ENCODE measurements around the gene SNX5. TPM values are rescaled to one million over a fixed set of nuclear protein-coding genes. Genes with fewer than 3 reads are reported as not detected.

Gene SNX5
- 10 to 100 TPM; 48.3 to 84.8 TPM for total RNA-seq

GRCh38 chr20:17968366-17969277 is at the start of gene SNX5, which contains the start of gene MGME1:
TSS of gene SNX5 (minus strand) at chr20:17968794. CDS start at chr20:17968425, 369 bp downstream.
TSS of gene MGME1 (plus strand) at chr20:17969018. CDS start at chr20:17969860, 842 bp downstream.
- no peaks in the 10 kb centered on the region for H3K36me3 ChIP-seq
- no peaks in the 10 kb centered on the region for H3K9me3 ChIP-seq
- intact Hi-C loops (cut with DNase I): no loop called here
- H3K4me1 ChIP-seq (replicated peaks): no peaks in the 10 kb centered on the region
- TF ChIP-seq, protein P1, sequence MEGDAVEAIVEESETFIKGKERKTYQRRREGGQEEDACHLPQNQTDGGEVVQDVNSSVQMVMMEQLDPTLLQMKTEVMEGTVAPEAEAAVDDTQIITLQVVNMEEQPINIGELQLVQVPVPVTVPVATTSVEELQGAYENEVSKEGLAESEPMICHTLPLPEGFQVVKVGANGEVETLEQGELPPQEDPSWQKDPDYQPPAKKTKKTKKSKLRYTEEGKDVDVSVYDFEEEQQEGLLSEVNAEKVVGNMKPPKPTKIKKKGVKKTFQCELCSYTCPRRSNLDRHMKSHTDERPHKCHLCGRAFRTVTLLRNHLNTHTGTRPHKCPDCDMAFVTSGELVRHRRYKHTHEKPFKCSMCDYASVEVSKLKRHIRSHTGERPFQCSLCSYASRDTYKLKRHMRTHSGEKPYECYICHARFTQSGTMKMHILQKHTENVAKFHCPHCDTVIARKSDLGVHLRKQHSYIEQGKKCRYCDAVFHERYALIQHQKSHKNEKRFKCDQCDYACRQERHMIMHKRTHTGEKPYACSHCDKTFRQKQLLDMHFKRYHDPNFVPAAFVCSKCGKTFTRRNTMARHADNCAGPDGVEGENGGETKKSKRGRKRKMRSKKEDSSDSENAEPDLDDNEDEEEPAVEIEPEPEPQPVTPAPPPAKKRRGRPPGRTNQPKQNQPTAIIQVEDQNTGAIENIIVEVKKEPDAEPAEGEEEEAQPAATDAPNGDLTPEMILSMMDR (IDR thresholded peaks at IDR 0.05): peak in 2 of 4 experiments; percentile 14 to 28
- TF ChIP-seq POLR2AphosphoS5 (IDR thresholded peaks at IDR 0.05): peak; percentile 93
- peak; percentile 45 for TF ChIP-seq POLR2A (IDR thresholded peaks at IDR 0.05)
- WGBS: 1% methylated on average over 46 of the region's 96 CpGs
- no peaks in the 10 kb centered on the region for H3K27me3 ChIP-seq (replicated peaks; ENCODE audit: insufficient read depth)
- peak within 1 kb of the TSS; percentile 97 to 98 for H3K27ac ChIP-seq
- peak within 1 kb of the TSS; percentile 71 to 96 for H3K4me3 ChIP-seq
- peak; percentile 99 for DNase-seq (ENCODE audit: low spot score)

DNA sequence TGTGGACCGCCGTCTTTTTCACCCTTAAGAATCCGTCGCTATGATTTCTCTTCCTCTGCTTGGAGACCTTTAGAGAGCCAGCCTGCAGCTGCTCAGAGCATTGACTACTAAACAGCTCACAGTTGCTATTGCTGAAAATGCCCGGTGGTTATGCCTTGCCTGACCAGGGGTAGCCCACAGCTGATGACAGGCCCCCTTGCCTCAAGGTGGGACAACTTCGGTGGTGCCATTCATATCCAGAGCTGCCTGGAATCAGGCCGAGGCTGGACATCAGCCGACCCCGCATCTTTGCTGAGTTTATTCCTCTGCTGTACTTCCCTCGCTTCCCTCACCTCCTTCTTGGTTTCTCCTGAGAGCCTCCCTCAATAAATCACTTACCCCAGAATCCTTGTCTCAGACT is 49.5 kb upstream of the SNX5 start:
- Histone ChIP-seq H3K4me3 (no peak overlapping the region), H3K27ac (no peak overlapping the region), H3K4me1 (replicated peaks) (no peaks in the 10 kb centered on the region), H3K27me3 (replicated peaks; ENCODE audit: insufficient read depth) (no peaks in the 10 kb centered on the region), H3K36me3 (no peaks in the 10 kb centered on the region), H3K9me3 (no peaks in the 10 kb centered on the region)
- TF ChIP-seq POLR2AphosphoS5 (IDR thresholded peaks at IDR 0.05) (no peak), POLR2A (IDR thresholded peaks at IDR 0.05) (no peak)
- TF ChIP-seq, protein P1 (IDR thresholded peaks at IDR 0.05): no peak
- no peak for DNase-seq (ENCODE audit: low spot score)
- 92% methylated on average over 10 of the region's 10 CpGs for WGBS
- intact Hi-C loops (cut with DNase I): no loop called here

GRCh38 chr20:18016772-18017171 is 48.2 kb upstream of the SNX5 start:
- H3K9me3 ChIP-seq: no peaks in the 10 kb centered on the region

DNA sequence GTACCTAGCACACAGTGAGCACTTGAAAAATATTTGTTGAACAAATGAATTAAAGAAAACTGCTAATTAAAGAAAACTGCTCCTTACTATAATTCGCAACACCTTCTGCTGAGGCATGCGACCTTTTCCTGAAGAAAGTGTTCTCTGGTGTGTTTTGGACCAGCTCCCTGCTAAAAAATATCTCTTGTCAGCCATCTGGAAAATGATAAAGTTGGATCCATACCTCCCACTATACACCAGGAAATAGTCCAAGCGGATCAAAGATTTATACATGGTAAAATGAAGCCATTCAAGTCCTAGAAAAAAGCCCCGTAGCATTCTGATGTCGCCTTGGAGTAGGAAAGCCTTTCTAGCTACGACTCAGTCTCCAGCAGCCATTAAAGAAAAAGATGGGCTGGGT is 45.8 kb upstream of the SNX5 start:
- Histone ChIP-seq H3K27ac (no peak overlapping the region), H3K9me3 (no peaks in the 10 kb centered on the region), H3K36me3 (no peaks in the 10 kb centered on the region), H3K27me3 (replicated peaks; ENCODE audit: insufficient read depth) (no peaks in the 10 kb centered on the region), H3K4me1 (replicated peaks) (no peaks in the 10 kb centered on the region), H3K4me3 (no peak overlapping the region)
- intact Hi-C loops (cut with DNase I): no loop called here
- TF ChIP-seq, protein P1 (IDR thresholded peaks at IDR 0.05): no peak
- TF ChIP-seq POLR2A (IDR thresholded peaks at IDR 0.05): no peak
- TF ChIP-seq POLR2AphosphoS5 (IDR thresholded peaks at IDR 0.05): no peak
- DNase-seq (ENCODE audit: low spot score): no peak
- 88% methylated on average over 6 of the region's 6 CpGs for WGBS

More at GRCh38 chr20:18016772-18017171, 48.2 kb upstream of the SNX5 start:
- no peaks in the 10 kb centered on the region for H3K27me3 ChIP-seq (replicated peaks; ENCODE audit: insufficient read depth)
- H3K27ac ChIP-seq: no peak overlapping the region
- no peaks in the 10 kb centered on the region for H3K36me3 ChIP-seq
- WGBS: 73% methylated on average over 3 of the region's 3 CpGs
- intact Hi-C loops (cut with DNase I): no loop called here
- H3K4me3 ChIP-seq: no peak overlapping the region
- no peak for DNase-seq (ENCODE audit: low spot score)
- no peaks in the 10 kb centered on the region for H3K4me1 ChIP-seq (replicated peaks)
- TF ChIP-seq POLR2A (IDR thresholded peaks at IDR 0.05): no peak
- no peak for TF ChIP-seq POLR2AphosphoS5 (IDR thresholded peaks at IDR 0.05)
- TF ChIP-seq, protein P1 (IDR thresholded peaks at IDR 0.05): no peak

All from prostate gland (tissue), 2 donors.